HEK293 (cell line): ENCODE results near the gene CFAP46.

Source experiments
- CTCF ChIA-PET: fragments of 350-600 bp; formaldehyde crosslinking; extraction: SDS; loops from one replicate; lab custom pipeline; 2021; ENCODE audit warnings: antibody characterized with exemption; lab: Yijun Ruan, JAX
- POLR2A ChIA-PET: fragments of 300-600 bp; formaldehyde crosslinking; extraction: SDS; loops from one replicate; lab custom pipeline; 2020; ENCODE audit warnings: antibody characterized with exemption, inconsistent platforms; lab: Yijun Ruan, JAX
- H3K27ac ChIP-seq: fragments of 200-500 bp; sonication (Bioruptor generic); 2 replicates; pipeline ENCODE4 v1.5.1; 2014; ENCODE audit warnings: low read depth, low read length, control low read depth, inconsistent platforms; ENCODE audit errors: extremely low read depth
- H3K36me3 ChIP-seq, 2 experiments: fragments of 200-500 bp in 1 of 2; sonication (Bioruptor generic) in 1 of 2; 1 replicate in 1 of 2; 2 replicates in 1 of 2; pipeline ENCODE4 v1.5.1; 2014 to 2017; ENCODE audit warnings: inconsistent platforms in 2 of 2, low read length in 2 of 2; ENCODE audit not compliant: control insufficient read depth in 2 of 2, insufficient read depth in 1 of 2
- H3K4me1 ChIP-seq: fragments of 200-500 bp; sonication (Bioruptor generic); 2 replicates; pipeline ENCODE4 v1.5.1; 2014; ENCODE audit warnings: mild to moderate bottlenecking, low read length, inconsistent platforms; ENCODE audit not compliant: control insufficient read depth, insufficient read depth
- H3K4me3 ChIP-seq: 2 replicates; pipeline ENCODE4 v1.5.1; 2011; ENCODE audit warnings: low read depth, mild to moderate bottlenecking, control low read depth, low read length, moderate library complexity
- H3K9me3 ChIP-seq: fragments of 200-500 bp; sonication (Bioruptor generic); 2 replicates; pipeline ENCODE4 v1.5.1; 2014; ENCODE audit warnings: low read depth, low read length, inconsistent platforms; ENCODE audit not compliant: control insufficient read depth, insufficient read depth
- CTCF ChIP-seq: fragments of 450-650 bp; formaldehyde crosslinking; IDR thresholded peaks from 2 replicates; pipeline ENCODE4 v1.5.1; 2016; ENCODE audit warnings: missing biosample characterization, missing genetic modification characterization
- EGR2 ChIP-seq: fragments of 450-650 bp; formaldehyde crosslinking; IDR thresholded peaks from 2 replicates; pipeline ENCODE4 v1.5.1; 2016; ENCODE audit warnings: low read depth, missing biosample characterization, missing genetic modification characterization
- ELK4 ChIP-seq: IDR thresholded peaks from 2 replicates; pipeline ENCODE4 v1.6.1; 2011; ENCODE audit warnings: mild to moderate bottlenecking, low read depth, low read length, borderline replicate concordance
- HOXA7 ChIP-seq: sonication (generic); formaldehyde crosslinking; IDR thresholded peaks from 2 replicates; pipeline ENCODE4 v1.8.1; 2022; ENCODE audit warnings: missing genetic modification reagents, borderline replicate concordance
- KLF1 ChIP-seq: fragments of 450-650 bp; formaldehyde crosslinking; IDR thresholded peaks from 2 replicates; pipeline ENCODE4 v1.5.1; 2016; ENCODE audit warnings: missing biosample characterization, missing genetic modification characterization
- KLF7 ChIP-seq: fragments of 450-650 bp; formaldehyde crosslinking; IDR thresholded peaks from 2 replicates; pipeline ENCODE4 v1.5.1; 2016; ENCODE audit warnings: missing biosample characterization, missing genetic modification characterization, borderline replicate concordance
- SP7 ChIP-seq: fragments of 450-650 bp; formaldehyde crosslinking; IDR thresholded peaks from 2 replicates; pipeline ENCODE4 v1.5.1; 2016; ENCODE audit warnings: missing biosample characterization, missing genetic modification characterization
- TSHZ1 ChIP-seq: fragments of 450-650 bp; formaldehyde crosslinking; IDR thresholded peaks from 2 replicates; pipeline ENCODE4 v1.5.1; 2016; ENCODE audit warnings: missing biosample characterization, missing genetic modification characterization, borderline replicate concordance
- ZBTB10 ChIP-seq: fragments of 450-650 bp; formaldehyde crosslinking; IDR thresholded peaks from 2 replicates; pipeline ENCODE4 v1.5.1; 2016; ENCODE audit warnings: missing biosample characterization, missing genetic modification characterization
- ZNF132 ChIP-seq: fragments of 450-650 bp; formaldehyde crosslinking; IDR thresholded peaks from 2 replicates; pipeline ENCODE4 v1.5.1; 2017; ENCODE audit warnings: missing biosample characterization, missing genetic modification characterization, borderline replicate concordance
- ZNF175 ChIP-seq: fragments of 450-650 bp; formaldehyde crosslinking; IDR thresholded peaks from 2 replicates; pipeline ENCODE4 v1.5.1; 2016; ENCODE audit warnings: missing biosample characterization, missing genetic modification characterization
- ZNF2 ChIP-seq: fragments of 450-650 bp; formaldehyde crosslinking; IDR thresholded peaks from 2 replicates; pipeline ENCODE4 v1.5.1; 2016; ENCODE audit warnings: missing biosample characterization, missing genetic modification characterization
- ZNF221 ChIP-seq: fragments of 450-650 bp; formaldehyde crosslinking; IDR thresholded peaks from 2 replicates; pipeline ENCODE4 v1.5.1; 2017; ENCODE audit warnings: missing biosample characterization, missing genetic modification characterization, borderline replicate concordance
- ZNF248 ChIP-seq: fragments of 450-650 bp; formaldehyde crosslinking; IDR thresholded peaks from 2 replicates; pipeline ENCODE4 v1.5.1; 2017; ENCODE audit warnings: missing biosample characterization, missing genetic modification characterization
- ZNF280D ChIP-seq: fragments of 450-650 bp; formaldehyde crosslinking; IDR thresholded peaks from 2 replicates; pipeline ENCODE4 v1.5.1; 2016; ENCODE audit warnings: missing biosample characterization, missing genetic modification characterization
- ZNF404 ChIP-seq: fragments of 450-650 bp; formaldehyde crosslinking; IDR thresholded peaks from 2 replicates; pipeline ENCODE4 v1.5.1; 2017; ENCODE audit warnings: missing biosample characterization, missing genetic modification characterization
- ZNF529 ChIP-seq: fragments of 450-650 bp; formaldehyde crosslinking; IDR thresholded peaks from 2 replicates; pipeline ENCODE4 v1.5.1; 2017; ENCODE audit warnings: missing genetic modification characterization, missing biosample characterization; ENCODE audit not compliant: insufficient replicate concordance
- ZNF580 ChIP-seq: fragments of 450-650 bp; formaldehyde crosslinking; IDR thresholded peaks from 2 replicates; pipeline ENCODE4 v1.5.1; 2016; ENCODE audit warnings: missing biosample characterization, missing genetic modification characterization
- ZNF610 ChIP-seq: fragments of 450-650 bp; formaldehyde crosslinking; IDR thresholded peaks from 2 replicates; pipeline ENCODE4 v1.5.1; 2016; ENCODE audit warnings: missing biosample characterization, missing genetic modification characterization, borderline replicate concordance
- ZNF626 ChIP-seq: fragments of 450-650 bp; sonication (Bioruptor Pico); formaldehyde crosslinking; IDR thresholded peaks from 2 replicates; pipeline ENCODE4 v1.5.1; 2018; ENCODE audit warnings: missing biosample characterization, missing genetic modification characterization, inconsistent platforms
- ZNF677 ChIP-seq: fragments of 450-650 bp; IDR thresholded peaks from 2 replicates; pipeline ENCODE4 v1.5.0; 2018; ENCODE audit warnings: missing biosample characterization, mild to moderate bottlenecking, missing genetic modification characterization, moderate library complexity
- ZNF785 ChIP-seq: fragments of 450-650 bp; formaldehyde crosslinking; IDR thresholded peaks from 2 replicates; pipeline ENCODE4 v1.5.1; 2016; ENCODE audit warnings: missing biosample characterization, missing genetic modification characterization

CFAP46 gene

GRCh38 chr10:132827423-132827789 is 115.0 kb downstream of the CFAP46 start:
- Histone ChIP-seq H3K27ac (no peak overlapping the region), H3K36me3 (no peaks in the 10 kb centered on the region), H3K4me1 (no peaks in the 10 kb centered on the region), H3K9me3 (no peaks in the 10 kb centered on the region; the same call in 1 of the 2 replicates), H3K4me3 (no peak overlapping the region)
- TF ChIP-seq ZNF280D (tag by site-specific recombination) (no peak), ZNF132 (tag by site-specific recombination) (no peak), ELK4 (no peak), ZNF248 (tag by site-specific recombination) (no peak), ZNF2 (no peak), EGR2 (tag by site-specific recombination) (no peak), HOXA7 (CRISPR knock-in tag) (no peak), TSHZ1 (tag by site-specific recombination) (no peak), ZNF221 (tag by site-specific recombination) (no peak), ZNF610 (no peak), ZNF529 (tag by site-specific recombination) (no peak), ZNF175 (tag by site-specific recombination) (no peak), ZNF404 (no peak), ZNF580 (tag by site-specific recombination) (no peak), ZNF785 (no peak), KLF7 (tag by site-specific recombination) (no peak)
- CTCF ChIA-PET: no interaction called here
- POLR2A ChIA-PET: no interaction called here

GRCh38 chr10:132826524-132827422 is 115.6 kb downstream of the CFAP46 start:
- no peak overlapping the region for H3K4me3 ChIP-seq
- ChIA-PET CTCF (no interaction called here), POLR2A (no interaction called here)
- no peaks in the 10 kb centered on the region for H3K36me3 ChIP-seq
- H3K9me3 ChIP-seq: no peaks in the 10 kb centered on the region; the same call in 1 of the 2 replicates
- no peaks in the 10 kb centered on the region for H3K4me1 ChIP-seq
- no peak overlapping the region for H3K27ac ChIP-seq
- TF ChIP-seq CTCF (no peak), ZNF626 (tag by site-specific recombination) (no peak), ZNF677 (tag by site-specific recombination) (no peak), SP7 (tag by site-specific recombination) (no peak), ZBTB10 (tag by site-specific recombination) (no peak), KLF1 (tag by site-specific recombination) (no peak)
